Motor neuron (in vitro differentiated cells): Measurements from ENCODE around the gene HYAL1. TPM values are rescaled to one million over a fixed set of nuclear protein-coding genes. Genes with fewer than 3 reads are reported as not detected.
"Not testable (repeated sequence)": the region's sequence is repeated elsewhere in the genome, so short reads cannot be mapped to it uniquely, and the experiment has no call there.

Experiments
- ATAC-seq, 8 experiments: fragments of 200-7000 bp; cut with Tn5 transposase; replicated peaks in 6 of 8; 2 replicates each; pipeline ENCODE4 v1.8.0; 2021; ENCODE audit warnings: mild to moderate bottlenecking in 8 of 8, moderate library complexity in 8 of 8
- H3K27ac ChIP-seq, 2 donors: fragments of 250-450 bp; sonication (Bioruptor Pico); 2 replicates each; pipeline ENCODE4 v1.9.0; 2021; ENCODE audit warnings: antibody characterized with exemption in 2 of 2, mild to moderate bottlenecking in 2 of 2, moderate library complexity in 1 of 2
- H3K4me1 ChIP-seq, 2 donors: fragments of 250-450 bp; sonication (Bioruptor Pico); replicated peaks in 1 of 2; 2 replicates each; pipeline ENCODE4 v1.6.1; 2021; ENCODE audit warnings: antibody characterized with exemption in 2 of 2, mild to moderate bottlenecking in 2 of 2, moderate library complexity in 1 of 2
- H3K4me3 ChIP-seq, 5 donors: fragments of 250-450 bp; sonication (Bioruptor Pico); 2 replicates each; pipeline ENCODE4 v1.9.0; 2021; ENCODE audit warnings: antibody characterized with exemption in 5 of 5, mild to moderate bottlenecking in 5 of 5, moderate library complexity in 4 of 5
- WGBS, 10 experiments: fragments of 450-650 bp; shearing (Covaris generic); methylation state at CpG; one replicate each; pipeline ENCODE4 v1.0.0; 2022; 5-methylcytosine and 5-hydroxymethylcytosine counted together
- in situ Hi-C, 9 experiments: fragments of 400-800 bp; cut with MboI; loops; one replicate each; pipeline ENCODE4 v1.15.0; 2021; ENCODE audit warnings: low sequenced_read_pairs in 9 of 9, low pct_unique_long_range_greater_than_20kb in 2 of 9; ENCODE audit not compliant: unreplicated experiment in 9 of 9
- total RNA-seq, 8 experiments: library from RNA; unstranded; fragments of 300-600 nt; gene quantifications; 2 replicates each; pipeline versions ENCODE4 v1.2.3 to v1.2.4, GENCODE V29; 2022

Gene HYAL1
- total RNA-seq, 8 experiments from 2014 or later, result 0.63 to 35.4 (median 1.2) TPM

GRCh38 chr3:50320853-50321335 is 17.5 kb upstream of the HYAL1 start:
- ATAC-seq, result peak; percentile 55 to 79 (median 76)
- Histone ChIP-seq H3K4me3 (peak overlapping the region; percentile 72 to 97 (median 90)), H3K27ac (peak overlapping the region; percentile 100), H3K4me1 (peaks cover 22 to 30% of the 10 kb centered on the region in 2 donors)
- 0 to 7% (median 0%) methylated on average over 1 to 6 of the region's 45 CpGs; no CpG with 5 or more reads in 3 of the 10 experiments for WGBS, 10 experiments
- in situ Hi-C loops, result no loop called here

DNA sequence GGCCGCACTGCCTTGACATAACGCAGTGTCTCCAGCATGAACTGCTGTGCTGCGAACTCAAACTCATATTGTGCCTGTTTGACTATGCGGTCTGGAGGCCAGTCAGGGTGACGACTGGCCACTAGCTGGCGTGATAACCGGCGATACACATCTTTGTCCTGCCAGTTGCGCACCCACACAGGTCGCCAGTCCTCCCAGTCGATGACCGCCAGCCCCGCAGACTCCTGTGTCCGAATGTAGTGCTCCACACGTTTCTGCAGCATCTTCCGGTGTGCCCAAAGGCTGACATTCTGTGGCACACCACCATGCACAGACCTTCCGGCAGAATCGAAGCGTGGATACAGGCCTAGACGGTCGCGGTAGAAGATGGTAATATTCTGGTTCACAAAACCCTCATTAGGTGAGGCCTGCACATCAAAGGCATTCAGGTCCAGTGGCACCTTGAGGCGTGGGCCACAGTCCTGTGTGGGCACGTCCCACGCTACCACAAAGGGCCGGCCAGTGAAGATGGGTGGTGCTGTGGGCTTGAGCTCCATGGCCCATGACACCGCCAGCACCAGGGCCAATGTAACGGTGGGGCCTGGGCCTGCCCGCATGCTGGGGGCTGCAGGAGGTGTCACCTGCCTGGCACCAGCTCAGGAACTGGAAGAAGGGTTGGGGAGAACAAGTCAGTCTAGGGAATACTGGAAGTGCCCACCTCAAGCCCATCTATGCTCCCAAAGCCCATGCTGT is 16.7 kb upstream of the HYAL1 start:
- H3K4me3 ChIP-seq, result peak overlapping the region; percentile 72 to 97 (median 90)
- no peak for ATAC-seq
- H3K4me1 ChIP-seq, result peaks cover 22 to 30% of the 10 kb centered on the region in 2 donors
- in situ Hi-C loops, result no loop called here
- peak overlapping the region; percentile 100 for H3K27ac ChIP-seq
- WGBS, 10 experiments, result 76 to 83% (median 81%) methylated on average over 2 to 13 of the region's 29 CpGs; no CpG with 5 or more reads in 6 of the 10 experiments

DNA sequence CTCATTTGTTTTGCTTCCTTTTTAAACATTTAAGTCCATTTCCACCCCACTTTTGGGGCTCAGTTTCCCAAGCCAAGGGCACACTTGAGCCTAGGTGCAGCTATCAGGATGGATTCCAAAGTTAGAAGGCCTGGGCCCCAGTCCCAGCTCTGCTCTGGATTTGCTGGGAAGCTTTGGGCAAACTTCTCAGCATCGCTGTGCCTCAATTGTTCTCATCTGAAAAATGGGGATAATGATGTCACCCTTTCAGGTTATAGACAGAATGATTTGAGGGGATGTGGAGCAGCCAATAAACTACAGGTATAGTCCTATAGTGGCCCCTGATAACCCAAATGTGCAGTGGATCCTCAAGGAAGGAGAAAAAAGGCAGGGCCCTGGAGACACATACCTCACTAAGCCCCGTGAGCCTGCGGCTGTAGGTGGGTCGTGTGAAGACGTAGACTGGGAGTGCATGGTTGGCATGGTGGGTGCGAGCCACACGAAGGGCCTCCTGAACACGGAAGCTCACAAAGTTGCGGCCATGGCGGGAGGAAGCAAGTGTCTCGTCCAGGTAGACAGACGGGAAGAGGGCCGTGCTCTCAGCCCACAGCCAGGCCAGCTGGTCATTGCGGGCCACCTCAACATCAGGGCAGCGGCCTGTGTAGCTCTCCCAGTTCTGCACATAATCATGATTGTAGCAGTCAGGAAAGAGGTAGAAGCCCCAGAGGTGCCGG is 16.0 kb upstream of the HYAL1 start:
- in situ Hi-C loops, result no loop called here
- H3K27ac ChIP-seq, result no peak overlapping the region
- H3K4me1 ChIP-seq, result peaks cover 22 to 28% of the 10 kb centered on the region in 2 donors
- no peak for ATAC-seq
- WGBS, 10 experiments, result 79 to 100% (median 90%) methylated on average over 1 to 10 of the region's 16 CpGs; no CpG with 5 or more reads in 3 of the 10 experiments
- H3K4me3 ChIP-seq, result no peak overlapping the region

- no peak overlapping the region for H3K4me3 ChIP-seq
- H3K27ac ChIP-seq, result no peak overlapping the region
- no peak for ATAC-seq
- 78 to 100% (median 91%) methylated on average over 1 to 7 of the region's 10 CpGs; no CpG with 5 or more reads in 4 of the 10 experiments for WGBS, 10 experiments
- peaks cover 22 to 26% of the 10 kb centered on the region in 2 donors for H3K4me1 ChIP-seq
- in situ Hi-C loops, result no loop called here
Measured at GRCh38 chr3:50318615-50319014, 15.2 kb upstream of the HYAL1 start.

GRCh38 chr3:50318163-50318562 is 14.8 kb upstream of the HYAL1 start:
- 80 to 100% (median 95%) methylated on average over 1 to 5 of the region's 11 CpGs; no CpG with 5 or more reads in 5 of the 10 experiments for WGBS, 10 experiments
- Histone ChIP-seq H3K4me3 (no peak overlapping the region), H3K4me1 (peaks cover 22 to 26% of the 10 kb centered on the region in 2 donors), H3K27ac (no peak overlapping the region)
- in situ Hi-C loops, result no loop called here
- no peak for ATAC-seq

DNA sequence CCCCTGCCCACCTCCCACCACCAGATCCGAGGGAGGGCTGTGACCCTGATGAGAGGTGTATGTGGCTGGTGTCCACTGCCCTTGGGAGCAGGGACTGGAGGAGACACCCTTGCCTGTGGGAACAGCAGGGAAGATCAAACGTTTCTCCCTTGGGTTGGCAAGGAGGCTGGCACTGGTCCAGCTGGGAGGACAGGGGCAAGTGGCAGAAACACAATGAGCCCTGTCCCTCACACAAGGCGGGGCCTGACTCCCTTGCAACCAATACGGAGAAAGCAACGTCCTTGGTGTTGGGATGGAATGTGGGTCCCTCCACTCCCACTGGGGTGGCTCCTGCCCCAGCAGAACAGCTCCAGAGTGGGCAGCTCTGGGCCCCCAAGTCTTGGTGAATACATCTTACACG is 13.9 kb upstream of the HYAL1 start:
- H3K4me3 ChIP-seq, result no peak overlapping the region
- H3K4me1 ChIP-seq, result peaks cover 18 to 21% of the 10 kb centered on the region in 2 donors
- in situ Hi-C loops, result no loop called here
- WGBS, 10 experiments, result 40 to 100% (median 80%) methylated on average over 1 to 4 of the region's 6 CpGs; no CpG with 5 or more reads in 4 of the 10 experiments
- ATAC-seq, result no peak
- no peak overlapping the region for H3K27ac ChIP-seq

DNA sequence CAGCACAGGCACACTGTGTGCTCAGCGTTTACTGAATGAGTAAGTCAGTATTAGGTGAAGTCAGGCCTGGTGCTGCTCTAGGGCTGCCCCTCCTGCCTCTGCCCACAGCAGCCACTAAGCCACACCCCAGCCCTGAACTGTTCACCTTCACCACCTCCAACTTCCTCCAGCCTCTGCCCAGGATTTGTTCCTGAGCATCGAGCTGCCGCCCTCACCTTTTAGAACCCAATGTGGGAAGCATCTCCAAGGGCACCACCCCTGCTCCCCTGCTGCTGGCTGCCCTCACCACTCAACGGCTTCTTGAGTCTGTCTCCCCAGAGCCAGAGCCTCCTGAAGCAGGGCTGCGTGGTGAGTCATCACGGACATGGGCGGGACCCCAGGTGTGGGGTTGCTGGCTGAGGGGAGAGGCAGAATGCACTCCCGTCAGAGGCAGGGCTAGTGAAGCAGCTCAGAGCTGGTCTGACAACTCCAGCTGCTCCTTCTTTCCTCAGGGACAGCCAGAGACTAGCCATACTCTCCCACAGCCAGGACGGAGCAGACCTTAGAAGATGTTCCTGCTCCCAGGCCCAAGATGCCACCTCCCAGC is 13.4 kb upstream of the HYAL1 start:
- in situ Hi-C loops, result no loop called here
- WGBS, 10 experiments, result 13 to 100% (median 89%) methylated on average over 1 to 7 of the region's 9 CpGs; no CpG with 5 or more reads in 5 of the 10 experiments
- peak in 6 of 8 experiments; percentile 7 to 60 (median 18) for ATAC-seq
- no peak overlapping the region for H3K4me3 ChIP-seq
- peaks cover 13 to 15% of the 10 kb centered on the region in 2 donors for H3K4me1 ChIP-seq
- H3K27ac ChIP-seq, result no peak overlapping the region

GRCh38 chr3:50314816-50315215 is 11.4 kb upstream of the HYAL1 start:
- no peak overlapping the region for H3K27ac ChIP-seq
- 92 to 100% (median 100%) methylated on average over 1 to 4 of the region's 4 CpGs; no CpG with 5 or more reads in 5 of the 10 experiments for WGBS, 10 experiments

DNA sequence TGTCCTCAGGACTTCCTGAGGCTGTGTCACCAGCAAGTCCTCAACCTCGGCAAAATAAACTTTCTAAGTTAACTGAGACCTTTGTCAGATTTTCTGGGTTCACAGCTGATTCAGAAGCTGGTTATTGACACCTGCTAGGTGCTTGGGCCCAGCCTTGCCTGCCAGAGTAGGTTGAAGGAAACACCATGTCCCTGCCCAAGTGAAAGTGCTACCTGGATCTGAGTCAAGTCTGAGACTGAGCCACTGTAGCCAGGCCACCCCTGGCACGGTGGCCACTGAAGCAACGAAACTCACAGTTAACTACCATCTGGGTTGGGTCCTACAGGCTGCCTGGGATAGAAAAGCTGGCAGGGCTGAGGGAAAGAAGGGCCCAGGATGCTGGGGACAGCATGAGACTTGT is 11.0 kb upstream of the HYAL1 start:
- ATAC-seq, result no peak
- in situ Hi-C loops, result no loop called here
- Histone ChIP-seq H3K4me3 (no peak overlapping the region), H3K4me1 (peaks cover 1 to 3% of the 10 kb centered on the region in 2 donors), H3K27ac (no peak overlapping the region)
- WGBS, 10 experiments, result 0 to 100% (median 87%) methylated on average over 1 to 2 of the region's 3 CpGs; no CpG with 5 or more reads in 4 of the 10 experiments

More at GRCh38 chr3:50314816-50315215, 11.4 kb upstream of the HYAL1 start:
- no peak overlapping the region for H3K4me3 ChIP-seq
- peaks cover 6 to 8% of the 10 kb centered on the region in 2 donors for H3K4me1 ChIP-seq
- in situ Hi-C loops, result no loop called here
- no peak for ATAC-seq

GRCh38 chr3:50312041-50312440 is 8.7 kb upstream of the HYAL1 start:
- in situ Hi-C loops, H3K4me3 ChIP-seq, H3K4me1 ChIP-seq, ATAC-seq, H3K27ac ChIP-seq: not testable (repeated sequence)
- no CpG with 5 or more reads among the region's 32 CpGs for WGBS, 10 experiments

GRCh38 chr3:50304601-50305000 is 1.2 kb upstream of the HYAL1 start:
- in situ Hi-C loops, result no loop called here
- H3K27ac ChIP-seq, result no peak overlapping the region
- no peak overlapping the region for H3K4me3 ChIP-seq
- peak in 1 of 8 experiments; percentile 32 for ATAC-seq
- H3K4me1 ChIP-seq, result peaks cover 8 to 17% of the 10 kb centered on the region in 2 donors

- Histone ChIP-seq H3K4me3 (no peak overlapping the region), H3K27ac (no peak overlapping the region), H3K4me1 (peaks cover 14 to 22% of the 10 kb centered on the region in 2 donors)
- WGBS, 10 experiments, result 52 to 100% (median 90%) methylated on average over 2 to 15 of the region's 32 CpGs; no CpG with 5 or more reads in 1 of the 10 experiments
- in situ Hi-C loops, result no loop called here
- no peak for ATAC-seq
Measured at GRCh38 chr3:50302095-50303012, 1.0 kb downstream of the HYAL1 start.
